Bone marrow (tissue), 2 donors: Measurements from ENCODE around the gene BEST1.
"Not testable (repeated sequence)": the region's sequence is repeated elsewhere in the genome, so short reads cannot be mapped to it uniquely, and the experiment has no call there.

Experiments
- DNase-seq, 2 donors: peaks; one replicate each; lab custom pipeline; 2025; lab: John Stamatoyannopoulos, UW

The BEST1 gene

DNA sequence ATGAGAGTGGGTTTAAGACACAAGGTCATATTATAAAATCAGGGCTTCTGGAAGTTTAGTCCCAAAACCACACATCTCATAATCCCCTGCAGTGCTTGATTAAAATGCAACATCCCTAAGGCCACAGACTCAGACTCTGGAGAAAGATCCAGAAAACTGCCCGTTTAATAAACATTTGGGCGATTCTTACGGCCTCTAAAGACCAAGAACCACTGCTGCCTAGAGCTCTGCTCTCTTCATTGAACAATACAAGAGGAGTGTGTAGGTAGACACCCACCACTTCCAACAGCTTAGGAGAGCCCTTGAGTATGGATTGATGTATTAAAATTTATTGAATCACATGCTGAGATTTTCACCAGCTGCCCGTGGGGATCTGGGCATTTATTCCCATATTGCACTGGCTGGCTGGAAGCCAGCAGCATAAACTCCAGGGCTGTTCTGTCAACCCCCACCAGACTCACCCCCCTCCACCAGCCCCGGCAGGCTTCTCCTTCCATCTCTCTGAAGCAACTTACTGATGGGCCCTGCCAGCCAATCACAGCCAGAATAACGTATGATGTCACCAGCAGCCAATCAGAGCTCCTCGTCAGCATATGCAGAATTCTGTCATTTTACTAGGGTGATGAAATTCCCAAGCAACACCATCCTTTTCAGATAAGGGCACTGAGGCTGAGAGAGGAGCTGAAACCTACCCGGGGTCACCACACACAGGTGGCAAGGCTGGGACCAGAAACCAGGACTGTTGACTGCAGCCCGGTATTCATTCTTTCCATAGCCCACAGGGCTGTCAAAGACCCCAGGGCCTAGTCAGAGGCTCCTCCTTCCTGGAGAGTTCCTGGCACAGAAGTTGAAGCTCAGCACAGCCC is 749 bp upstream of the BEST1 start:
- no peak for DNase-seq

DNA sequence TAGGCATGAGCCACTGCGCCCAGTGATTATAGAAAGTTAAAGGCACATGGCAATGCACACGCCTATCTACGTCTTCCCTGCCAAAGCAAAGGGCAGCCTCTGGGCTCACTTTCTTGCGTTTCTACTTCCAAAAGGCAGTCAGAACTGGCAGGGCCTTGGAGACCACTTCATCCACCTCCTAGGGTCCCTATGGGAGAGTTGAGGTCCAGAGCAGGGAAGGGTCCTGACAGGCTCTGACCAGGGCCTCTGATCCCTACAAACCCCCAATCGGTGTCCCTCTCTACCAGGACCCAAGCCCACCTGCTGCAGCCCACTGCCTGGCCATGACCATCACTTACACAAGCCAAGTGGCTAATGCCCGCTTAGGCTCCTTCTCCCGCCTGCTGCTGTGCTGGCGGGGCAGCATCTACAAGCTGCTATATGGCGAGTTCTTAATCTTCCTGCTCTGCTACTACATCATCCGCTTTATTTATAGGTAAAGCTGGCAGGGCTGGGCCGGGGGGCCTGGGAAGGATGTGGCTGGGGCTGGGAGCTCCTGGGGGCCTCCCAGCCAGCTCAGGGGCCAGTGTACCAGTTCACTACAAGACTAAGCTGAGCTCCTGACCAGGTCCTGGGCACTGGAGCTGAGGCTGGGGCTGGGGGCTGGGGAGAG is 1.5 kb downstream of the BEST1 start:
- DNase-seq: no peak

DNA sequence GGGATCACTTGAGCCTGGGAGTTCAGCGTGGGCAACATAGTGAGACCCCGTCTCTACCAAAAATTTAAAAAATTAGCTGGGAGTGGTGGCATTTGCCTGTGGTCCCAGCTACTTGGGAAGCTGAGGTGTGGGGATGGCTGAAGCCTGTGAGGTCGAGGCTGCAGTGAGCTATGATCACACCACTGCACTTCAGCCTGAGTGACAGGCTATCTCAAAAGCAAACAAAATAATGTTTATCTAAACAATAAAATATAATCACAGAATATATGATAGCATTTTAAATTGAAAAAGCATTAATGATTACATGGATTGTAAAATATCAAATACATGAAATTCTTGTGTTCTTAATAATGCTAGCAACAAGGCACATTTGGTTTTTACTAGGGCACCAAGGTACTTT is 2.7 kb downstream of the BEST1 start:
- DNase-seq: no peak

DNA sequence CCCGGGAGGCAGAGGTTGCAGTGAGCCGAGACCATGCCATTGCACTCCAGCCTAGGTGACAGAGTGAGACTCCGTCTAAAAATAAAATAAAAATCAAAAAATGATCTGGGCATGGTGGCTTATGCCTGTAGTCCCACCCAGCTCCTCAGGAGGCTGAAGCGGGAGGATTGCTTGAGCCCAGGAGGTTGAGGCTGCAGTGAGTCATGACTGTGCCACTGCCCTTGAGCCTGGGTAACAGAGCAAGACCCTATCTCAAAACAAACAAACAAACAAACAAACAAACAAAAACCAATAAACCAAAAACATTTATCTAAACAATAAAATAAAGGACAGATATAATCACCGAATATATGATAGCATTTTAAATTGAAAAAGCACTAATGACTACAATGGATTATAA is 3.5 kb downstream of the BEST1 start:
- DNase-seq: not testable (repeated sequence)

DNA sequence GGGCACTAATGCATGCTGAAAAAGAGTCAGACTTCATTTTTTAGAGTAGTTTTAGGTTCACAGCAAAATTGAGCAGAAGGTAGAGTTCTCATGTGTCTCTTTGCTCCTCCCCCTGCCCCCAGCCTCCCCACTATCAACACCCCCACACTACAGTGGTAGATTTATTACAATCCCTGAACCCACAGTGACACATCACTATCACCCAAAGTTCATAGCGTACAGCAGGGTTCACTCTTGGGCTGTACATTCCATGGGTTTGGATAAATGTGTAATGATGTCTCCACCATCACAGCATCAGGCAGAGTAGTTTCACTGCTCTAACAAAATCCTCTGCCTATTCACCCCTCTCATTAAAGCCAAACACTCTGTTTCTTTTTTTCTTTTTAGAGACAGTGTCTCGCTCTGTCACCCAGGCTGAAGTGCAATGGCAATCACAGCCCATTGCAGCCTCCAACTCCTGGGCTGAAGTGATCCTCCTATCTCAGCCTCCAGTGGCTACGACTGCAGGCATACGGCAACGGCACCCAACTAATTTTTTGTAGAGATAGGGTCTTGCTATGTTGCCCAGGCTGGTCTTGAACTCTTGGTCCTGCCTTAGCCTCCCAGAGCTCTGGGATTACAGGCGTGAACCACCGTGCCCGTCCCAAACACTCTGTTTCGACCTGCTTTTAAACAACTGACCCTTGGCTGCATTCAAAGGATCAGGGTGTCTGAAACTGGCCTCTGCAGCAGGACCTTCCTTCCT is 4.1 kb downstream of the BEST1 start:
- peak in 1 of 2 donors; percentile 5 for DNase-seq

DNA sequence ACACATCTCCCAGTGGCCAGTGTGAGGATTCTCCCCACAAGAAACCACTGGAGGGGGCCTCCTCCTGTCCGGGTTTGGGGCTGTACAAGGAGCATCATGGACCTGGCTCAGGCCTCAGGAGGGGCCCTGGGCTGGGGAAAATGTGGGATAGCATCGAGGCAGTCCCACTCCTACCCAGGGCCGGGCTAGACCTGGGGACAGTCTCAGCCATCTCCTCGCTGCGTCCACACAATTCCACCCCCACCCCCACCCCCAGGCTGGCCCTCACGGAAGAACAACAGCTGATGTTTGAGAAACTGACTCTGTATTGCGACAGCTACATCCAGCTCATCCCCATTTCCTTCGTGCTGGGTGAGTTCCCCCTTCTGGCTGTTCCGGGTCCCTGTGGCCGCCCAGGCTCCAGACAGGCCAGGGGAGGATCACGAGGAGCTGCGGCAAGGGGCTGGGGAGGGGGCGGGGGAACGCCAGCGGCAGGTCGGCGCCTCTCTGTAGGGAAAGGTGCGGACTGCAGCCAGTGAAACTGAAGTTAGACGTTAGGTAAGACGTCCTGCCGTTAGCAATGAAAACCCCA is 4.8 kb downstream of the BEST1 start:
- DNase-seq: peak; percentile 41 to 51

DNA sequence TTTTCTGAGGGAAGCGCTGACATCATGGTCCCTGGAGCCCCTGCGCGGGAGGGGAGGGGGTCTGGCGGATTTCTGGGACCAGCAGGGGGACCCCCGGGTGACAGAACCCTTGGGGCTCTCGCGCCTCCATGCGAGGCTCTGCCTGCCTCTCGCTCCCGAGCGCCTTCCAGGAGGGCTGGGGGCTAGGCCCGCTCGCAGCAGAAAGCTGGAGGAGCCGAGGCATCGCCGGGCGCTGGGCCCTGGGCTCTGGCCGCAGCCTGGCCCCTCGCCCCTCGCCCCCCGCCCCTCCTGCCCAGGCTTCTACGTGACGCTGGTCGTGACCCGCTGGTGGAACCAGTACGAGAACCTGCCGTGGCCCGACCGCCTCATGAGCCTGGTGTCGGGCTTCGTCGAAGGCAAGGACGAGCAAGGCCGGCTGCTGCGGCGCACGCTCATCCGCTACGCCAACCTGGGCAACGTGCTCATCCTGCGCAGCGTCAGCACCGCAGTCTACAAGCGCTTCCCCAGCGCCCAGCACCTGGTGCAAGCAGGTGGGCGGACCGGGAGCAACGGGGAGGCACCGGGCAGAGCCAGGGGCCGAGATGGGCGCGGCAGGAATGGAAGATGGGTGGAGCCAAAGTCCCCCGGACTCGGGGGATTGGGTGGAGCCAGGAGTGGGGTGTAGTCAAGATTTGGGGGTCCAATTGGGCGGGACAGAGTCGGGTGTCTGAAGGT is 5.4 kb downstream of the BEST1 start:
- DNase-seq: no peak

DNA sequence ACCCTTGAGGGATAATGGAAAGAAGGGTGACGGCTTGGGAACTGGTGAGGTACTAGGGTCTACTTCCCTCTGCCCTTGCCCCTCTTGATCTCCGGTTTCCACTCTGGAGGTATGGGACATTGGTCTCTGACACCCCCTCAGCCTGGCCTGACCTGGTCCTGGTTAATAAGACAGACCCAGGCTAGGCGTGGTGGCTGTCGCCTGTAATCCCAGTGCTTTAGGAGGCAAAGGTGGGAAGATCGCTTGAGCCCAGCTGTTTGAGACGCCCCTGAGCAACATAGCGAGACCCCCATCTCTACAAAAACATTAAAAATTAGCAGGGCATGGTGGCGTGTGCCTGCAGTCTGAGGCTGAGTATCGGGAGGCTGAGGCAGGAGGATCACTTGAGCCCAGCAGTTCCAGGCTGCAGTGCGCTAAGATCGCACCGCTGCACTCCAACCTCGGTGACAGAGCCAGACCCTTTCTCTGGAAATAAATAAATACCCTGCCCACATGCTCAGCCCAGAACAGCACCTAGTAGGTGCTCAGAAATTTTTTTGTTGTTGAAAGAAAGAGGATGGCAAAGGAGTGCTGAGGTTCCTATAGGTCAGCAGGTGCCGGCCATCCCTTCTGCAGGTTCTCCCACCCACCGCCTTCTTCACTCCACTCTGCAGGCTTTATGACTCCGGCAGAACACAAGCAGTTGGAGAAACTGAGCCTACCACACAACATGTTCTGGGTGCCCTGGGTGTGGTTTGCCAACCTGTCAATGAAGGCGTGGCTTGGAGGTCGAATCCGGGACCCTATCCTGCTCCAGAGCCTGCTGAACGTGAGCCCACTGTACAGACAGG is 6.3 kb downstream of the BEST1 start:
- no peak for DNase-seq

DNA sequence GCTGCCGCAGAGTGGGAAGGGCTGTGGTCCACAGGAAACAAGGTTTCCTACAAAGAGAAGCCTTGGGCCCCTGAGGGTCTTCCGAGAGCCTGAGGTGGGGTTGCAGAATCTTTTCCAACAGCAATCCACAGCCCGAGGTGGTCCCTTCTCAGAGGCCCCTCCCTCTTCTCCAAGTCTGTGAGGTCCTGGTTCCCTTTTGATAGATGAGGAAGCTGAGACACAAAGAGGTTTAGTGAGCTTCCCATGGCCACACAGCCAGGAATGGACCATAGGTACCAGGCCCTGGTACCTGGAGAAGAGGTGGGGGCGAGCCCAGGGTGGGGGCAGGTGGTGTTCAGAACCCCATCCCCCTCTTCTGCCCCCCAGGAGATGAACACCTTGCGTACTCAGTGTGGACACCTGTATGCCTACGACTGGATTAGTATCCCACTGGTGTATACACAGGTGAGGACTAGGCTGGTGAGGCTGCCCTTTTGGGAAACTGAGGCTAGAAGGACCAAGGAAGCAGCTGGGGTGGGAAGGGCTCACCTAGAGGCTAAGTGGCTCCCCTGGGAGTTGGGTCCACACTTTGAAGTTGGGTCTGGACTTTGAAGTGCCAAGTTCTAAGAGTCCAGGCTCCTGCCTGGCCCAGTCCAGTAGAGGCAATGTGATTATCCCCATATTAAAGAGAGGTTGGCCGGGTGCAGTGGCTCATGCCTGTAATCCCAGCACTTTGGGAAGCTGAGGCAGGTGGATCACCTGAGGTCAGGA is 7.0 kb downstream of the BEST1 start:
- DNase-seq: no peak

DNA sequence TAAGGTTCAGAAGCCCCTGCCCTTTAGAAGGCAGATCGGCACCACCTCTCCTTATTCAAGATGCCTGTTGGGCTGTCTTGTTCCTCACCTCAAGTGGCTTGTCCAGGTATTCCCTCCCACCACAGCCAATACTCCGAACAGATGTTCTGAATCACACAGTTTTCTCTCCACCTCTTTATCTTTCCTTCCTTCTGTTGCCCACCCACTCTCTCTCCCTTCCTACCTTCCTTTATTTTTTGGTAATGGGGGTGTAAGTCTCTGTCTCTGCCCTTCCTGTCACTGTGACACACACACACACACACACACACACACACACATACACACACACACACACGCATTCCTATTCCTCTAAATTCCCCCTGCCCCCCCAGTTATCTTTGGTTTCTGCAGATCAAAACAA is 8.4 kb downstream of the BEST1 start:
- no peak for DNase-seq

DNA sequence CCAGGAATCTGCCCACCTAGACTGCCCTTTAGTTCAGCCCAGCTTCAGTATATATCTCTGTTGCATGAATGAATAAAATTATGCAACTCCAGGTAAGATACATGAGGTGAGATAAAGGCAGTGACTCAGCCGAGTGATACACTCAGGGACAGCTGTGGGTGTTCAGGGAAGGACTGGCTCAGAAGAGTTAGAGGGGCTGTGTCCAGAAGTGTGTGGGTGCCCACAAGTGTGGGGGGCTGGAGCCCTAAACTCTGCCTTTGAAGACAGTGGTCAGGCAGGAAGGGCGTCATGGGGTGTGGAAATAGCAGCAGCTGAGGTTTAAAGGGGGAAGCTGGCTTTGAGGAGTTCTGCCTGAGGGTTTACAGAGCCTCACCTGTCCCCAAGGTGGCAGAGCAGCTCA is 9.0 kb downstream of the BEST1 start:
- no peak for DNase-seq

DNA sequence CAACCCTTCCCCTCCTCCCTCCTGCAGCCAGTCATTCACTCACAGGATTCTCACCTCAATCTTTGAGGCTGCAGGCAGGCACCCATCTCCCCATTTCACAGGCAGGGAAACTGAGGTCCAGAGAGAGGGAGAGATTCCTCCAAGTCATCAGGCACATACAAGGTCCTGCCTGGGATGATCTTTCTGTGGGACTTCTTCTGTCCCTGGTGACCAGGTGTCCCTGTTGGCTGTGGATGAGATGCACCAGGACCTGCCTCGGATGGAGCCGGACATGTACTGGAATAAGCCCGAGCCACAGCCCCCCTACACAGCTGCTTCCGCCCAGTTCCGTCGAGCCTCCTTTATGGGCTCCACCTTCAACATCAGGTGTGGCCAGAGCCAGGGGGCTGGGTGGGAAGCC is 9.5 kb downstream of the BEST1 start:
- DNase-seq: no peak

DNA sequence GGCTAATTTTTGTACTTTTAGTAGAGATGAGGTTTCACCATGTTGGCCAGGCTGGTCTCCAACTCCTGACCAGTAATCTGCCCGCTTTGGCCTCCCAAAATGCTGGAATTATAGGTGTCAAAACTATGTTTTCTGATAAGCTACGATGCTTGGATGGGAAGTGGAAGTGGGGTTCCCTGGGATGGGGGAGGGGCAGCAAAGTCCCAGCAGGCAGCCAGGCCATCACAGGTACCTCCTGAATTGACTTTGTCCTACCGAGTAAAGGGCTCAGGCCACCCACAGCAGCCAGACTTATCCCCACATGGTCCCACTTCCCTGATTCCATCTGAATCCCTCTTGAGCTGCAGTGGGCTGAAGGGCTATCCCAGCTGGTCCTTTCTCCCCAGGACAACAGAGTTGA is 10.4 kb downstream of the BEST1 start:
- DNase-seq: no peak

DNA sequence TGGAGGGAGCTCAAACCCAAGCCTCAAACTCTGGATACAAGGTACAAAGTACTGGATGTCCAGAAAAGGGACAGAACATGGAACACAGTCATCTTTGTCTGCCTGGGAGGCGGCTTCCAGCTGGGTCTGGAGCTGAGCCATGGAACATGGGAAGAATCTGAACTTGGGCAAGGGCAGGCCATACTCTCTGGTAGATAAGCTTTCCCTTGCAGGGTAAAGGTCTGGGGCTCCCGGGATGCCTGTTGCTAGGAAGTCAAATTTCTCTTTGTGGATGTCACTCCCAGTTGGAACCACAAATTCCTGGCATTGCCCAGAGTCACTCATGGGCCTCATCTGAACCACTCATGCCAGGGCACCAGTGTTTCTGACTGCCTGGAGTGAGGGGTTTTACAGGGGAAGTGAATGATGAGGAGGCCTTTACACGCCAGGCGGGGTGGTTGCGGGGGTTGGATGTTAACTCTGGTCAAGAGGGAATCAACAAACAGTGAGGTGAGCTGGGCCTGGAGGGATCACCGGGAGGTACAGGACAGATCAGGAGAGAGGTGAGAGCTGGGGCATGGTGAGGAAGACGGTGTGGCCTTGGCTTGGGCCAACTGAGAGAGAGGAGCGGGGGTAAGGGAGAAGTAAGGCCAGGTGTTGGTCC is 11.5 kb downstream of the BEST1 start:
- no peak for DNase-seq

DNA sequence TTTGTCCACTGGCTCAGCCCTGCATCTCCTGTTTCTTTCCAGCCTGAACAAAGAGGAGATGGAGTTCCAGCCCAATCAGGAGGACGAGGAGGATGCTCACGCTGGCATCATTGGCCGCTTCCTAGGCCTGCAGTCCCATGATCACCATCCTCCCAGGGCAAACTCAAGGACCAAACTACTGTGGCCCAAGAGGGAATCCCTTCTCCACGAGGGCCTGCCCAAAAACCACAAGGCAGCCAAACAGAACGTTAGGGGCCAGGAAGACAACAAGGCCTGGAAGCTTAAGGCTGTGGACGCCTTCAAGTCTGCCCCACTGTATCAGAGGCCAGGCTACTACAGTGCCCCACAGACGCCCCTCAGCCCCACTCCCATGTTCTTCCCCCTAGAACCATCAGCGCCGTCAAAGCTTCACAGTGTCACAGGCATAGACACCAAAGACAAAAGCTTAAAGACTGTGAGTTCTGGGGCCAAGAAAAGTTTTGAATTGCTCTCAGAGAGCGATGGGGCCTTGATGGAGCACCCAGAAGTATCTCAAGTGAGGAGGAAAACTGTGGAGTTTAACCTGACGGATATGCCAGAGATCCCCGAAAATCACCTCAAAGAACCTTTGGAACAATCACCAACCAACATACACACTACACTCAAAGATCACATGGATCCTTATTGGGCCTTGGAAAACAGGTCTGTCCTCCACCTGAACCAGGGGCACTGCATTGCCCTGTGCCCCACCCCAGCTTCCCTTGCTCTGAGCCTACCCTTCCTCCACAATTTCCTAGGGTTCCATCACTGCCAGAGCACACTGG is 12.3 kb downstream of the BEST1 start:
- no peak for DNase-seq

DNA sequence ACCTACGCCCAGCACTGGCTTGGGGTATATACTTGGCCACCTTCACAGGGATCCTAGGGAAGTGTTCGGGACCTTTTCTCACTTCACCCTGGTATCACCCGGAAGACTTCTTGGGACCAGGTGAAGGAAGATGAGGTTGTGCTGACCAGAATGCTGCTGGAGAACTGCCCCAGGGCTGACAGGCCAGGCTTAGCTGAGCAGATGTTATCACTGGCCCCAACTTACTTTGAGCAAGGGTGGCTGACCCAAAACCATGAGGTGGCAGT is 12.8 kb downstream of the BEST1 start:
- peak in 1 of 2 donors; percentile 70 for DNase-seq

DNA sequence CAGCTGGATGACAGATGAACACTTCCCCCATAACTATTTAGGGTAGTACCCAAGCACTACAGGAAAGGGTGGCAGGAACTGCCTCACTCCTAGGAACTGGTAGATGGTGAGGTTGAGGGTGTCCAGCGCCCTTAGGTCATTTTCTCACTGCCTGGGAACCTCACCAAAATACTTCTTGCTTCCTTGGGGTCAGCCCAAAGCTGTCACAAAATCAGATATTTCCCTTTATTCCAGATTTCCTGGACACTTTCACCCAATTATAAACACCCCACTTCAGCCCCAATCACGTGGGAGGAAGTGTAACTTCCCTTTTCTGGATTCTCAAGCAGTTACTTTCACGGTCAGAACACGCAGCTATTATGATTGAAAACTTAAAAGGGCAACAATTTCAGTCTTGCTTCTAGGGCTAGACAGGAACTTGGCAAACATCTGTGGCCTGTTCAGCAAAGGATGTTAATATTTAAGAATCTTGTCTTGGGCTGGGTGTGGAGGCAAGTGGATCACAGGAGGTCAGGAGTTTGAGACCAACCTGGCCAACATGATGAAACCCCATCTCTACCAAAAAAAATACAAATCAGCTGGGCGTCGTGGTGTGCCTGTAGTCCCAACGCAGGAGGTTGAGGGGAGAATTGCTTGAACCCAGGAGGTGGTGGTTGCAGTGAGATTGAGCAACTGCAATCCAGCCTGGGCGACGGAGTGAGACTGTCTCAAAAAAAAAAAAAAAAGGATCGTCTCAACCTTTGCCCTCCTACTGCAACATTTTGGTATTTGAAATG is 13.3 kb downstream of the BEST1 start:
- peak; percentile 64 to 81 for DNase-seq

DNA sequence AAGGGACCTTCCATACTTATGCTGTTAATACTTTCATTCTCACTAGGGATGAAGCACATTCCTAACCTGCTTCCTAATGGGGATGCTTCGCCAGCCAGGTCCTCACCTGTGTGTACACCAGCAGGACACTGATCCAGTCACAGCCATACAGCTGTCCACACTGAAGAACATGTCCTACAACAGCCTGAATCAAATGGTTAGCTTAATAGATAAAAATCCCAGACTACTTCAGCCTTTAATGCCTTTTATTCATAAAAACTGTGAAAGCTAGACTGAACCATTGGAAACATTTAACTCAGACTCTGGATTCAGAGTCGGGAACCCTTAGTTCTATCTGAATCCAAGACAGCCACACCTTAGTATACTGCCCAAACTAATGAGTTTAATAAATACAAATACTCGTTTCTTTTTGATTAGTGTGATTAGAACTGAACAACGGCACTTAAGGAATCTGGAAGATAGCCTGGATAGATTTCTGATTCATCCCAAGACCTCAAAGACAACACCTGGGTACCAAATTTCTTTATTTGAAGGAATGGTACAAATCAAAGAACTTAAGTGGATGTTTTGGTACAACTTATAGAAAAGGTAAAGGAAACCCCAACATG is 14.0 kb downstream of the BEST1 start:
- DNase-seq: peak in 1 of 2 donors; percentile 63
